GM06990 (cell line): ENCODE results near the gene IL18BP.

ENCODE experiments used
- DNase-seq: peaks from one replicate; pipeline ENCODE4 v3.0.0-alpha.2; 2011; ENCODE audit not compliant: insufficient read length; ENCODE audit errors: extremely low read depth
- H3K27me3 ChIP-seq: replicated peaks from 2 replicates; pipeline ENCODE4 v1.6.0; 2011; ENCODE audit warnings: low read length; ENCODE audit not compliant: control insufficient read depth, insufficient read depth
- H3K36me3 ChIP-seq: 2 replicates; pipeline ENCODE4 v1.5.1; 2011; ENCODE audit warnings: low read length; ENCODE audit not compliant: control insufficient read depth, insufficient read depth
- H3K4me3 ChIP-seq: replicated peaks from 2 replicates; pipeline ENCODE4 v1.5.1; 2011; ENCODE audit warnings: low read depth, mild to moderate bottlenecking, control low read depth, low read length
- TF ChIP-seq, protein P1 (sequence below): IDR thresholded peaks from 2 replicates; pipeline ENCODE4 v1.5.1; 2011; ENCODE audit warnings: low read length, control low read depth, mild to moderate bottlenecking, inconsistent platforms; ENCODE audit not compliant: insufficient read depth, poor library complexity, severe bottlenecking

Gene IL18BP

GRCh38 chr11:72039856-72040401 lies 41.2 kb downstream of the IL18BP start:
- TF ChIP-seq, protein P1, sequence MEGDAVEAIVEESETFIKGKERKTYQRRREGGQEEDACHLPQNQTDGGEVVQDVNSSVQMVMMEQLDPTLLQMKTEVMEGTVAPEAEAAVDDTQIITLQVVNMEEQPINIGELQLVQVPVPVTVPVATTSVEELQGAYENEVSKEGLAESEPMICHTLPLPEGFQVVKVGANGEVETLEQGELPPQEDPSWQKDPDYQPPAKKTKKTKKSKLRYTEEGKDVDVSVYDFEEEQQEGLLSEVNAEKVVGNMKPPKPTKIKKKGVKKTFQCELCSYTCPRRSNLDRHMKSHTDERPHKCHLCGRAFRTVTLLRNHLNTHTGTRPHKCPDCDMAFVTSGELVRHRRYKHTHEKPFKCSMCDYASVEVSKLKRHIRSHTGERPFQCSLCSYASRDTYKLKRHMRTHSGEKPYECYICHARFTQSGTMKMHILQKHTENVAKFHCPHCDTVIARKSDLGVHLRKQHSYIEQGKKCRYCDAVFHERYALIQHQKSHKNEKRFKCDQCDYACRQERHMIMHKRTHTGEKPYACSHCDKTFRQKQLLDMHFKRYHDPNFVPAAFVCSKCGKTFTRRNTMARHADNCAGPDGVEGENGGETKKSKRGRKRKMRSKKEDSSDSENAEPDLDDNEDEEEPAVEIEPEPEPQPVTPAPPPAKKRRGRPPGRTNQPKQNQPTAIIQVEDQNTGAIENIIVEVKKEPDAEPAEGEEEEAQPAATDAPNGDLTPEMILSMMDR, result no peak
- H3K27me3 ChIP-seq, result no peaks in the 10 kb centered on the region
- peaks cover 2% of the 10 kb centered on the region; the same call in 1 of the 2 replicates for H3K36me3 ChIP-seq
- H3K4me3 ChIP-seq, result peak overlapping the region; percentile 72
- DNase-seq, result no peak

DNA sequence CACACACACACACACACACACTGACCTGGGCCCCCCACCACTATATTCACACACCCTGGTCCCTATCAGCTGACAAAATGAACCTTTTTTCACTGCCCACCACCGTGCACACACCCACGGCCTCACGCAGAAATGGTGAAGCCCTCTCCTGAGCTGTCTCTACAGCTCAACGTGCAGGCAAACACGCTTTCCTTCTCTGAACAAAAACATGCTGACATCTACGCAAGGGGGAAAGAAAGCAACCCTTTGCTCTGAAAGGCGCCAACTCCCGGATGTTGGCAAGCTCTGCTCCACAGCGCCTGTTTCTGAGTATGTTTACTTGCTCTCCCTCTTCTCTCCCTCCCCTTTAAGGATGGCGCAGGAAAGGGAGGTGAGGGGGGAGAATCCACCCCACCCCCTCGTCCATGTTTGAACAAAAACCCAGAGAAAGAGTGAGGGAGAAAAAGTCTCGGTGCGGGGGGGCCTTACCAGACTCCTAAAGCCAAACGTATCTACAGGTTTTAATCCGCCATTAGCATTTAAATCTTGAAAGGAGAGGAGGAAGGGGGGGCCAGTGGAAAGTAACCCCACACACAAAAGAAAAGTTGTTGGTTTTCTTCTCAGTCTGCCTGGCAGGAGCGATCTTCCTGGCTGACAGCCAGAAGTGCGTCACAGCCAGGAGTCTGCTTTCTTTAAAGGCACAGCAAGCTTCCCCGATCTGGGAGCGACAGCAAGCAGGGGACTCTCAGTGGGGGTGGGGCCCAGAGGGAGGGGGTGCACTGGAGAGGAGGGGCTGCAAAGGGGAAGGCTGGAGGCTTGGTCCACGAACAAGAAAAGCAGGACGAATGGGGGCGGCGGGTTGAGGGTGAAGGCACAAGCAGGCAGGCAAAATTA lies 42.0 kb downstream of the IL18BP start:
- peak; percentile 55 for DNase-seq
- peak overlapping the region; percentile 72 for H3K4me3 ChIP-seq
- H3K27me3 ChIP-seq, result no peaks in the 10 kb centered on the region
- TF ChIP-seq, protein P1, result no peak
- peaks cover 4% of the 10 kb centered on the region for H3K36me3 ChIP-seq

DNA sequence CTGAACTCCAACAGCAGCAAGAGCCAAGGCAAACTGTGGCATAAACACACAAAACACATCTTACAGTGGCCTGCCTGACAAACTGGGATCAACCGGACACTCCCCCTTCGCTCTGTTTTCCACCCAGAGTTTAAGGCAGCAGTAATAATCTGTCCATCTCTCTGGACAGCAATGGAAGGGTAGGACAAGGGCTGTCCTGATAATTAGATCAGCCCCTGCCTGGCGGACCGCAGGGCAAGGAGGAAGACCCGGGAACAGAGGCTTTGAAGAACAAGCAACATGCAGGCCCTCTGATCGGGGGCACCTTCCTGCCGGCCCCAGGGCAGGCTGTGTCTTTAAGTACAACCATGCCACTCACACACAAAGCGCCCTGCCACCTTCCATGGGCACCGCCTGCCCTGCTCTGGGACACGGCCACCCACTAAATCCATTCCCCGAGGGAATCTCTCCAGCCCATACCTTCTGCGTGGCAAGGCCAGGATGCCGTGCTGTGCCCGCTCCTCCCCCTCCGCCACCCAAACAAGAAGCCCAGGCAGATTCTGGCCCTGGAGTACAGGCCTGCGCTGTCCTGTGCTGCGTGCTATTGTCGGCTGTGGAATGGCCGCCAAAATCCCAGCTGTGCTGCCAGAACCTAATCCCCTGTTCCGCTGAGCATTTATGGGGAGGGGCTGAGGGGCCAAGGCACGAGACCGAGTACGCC lies 42.8 kb downstream of the IL18BP start:
- peak; percentile 64 for DNase-seq
- Histone ChIP-seq H3K27me3 (no peaks in the 10 kb centered on the region), H3K36me3 (peaks cover 7% of the 10 kb centered on the region), H3K4me3 (peak overlapping the region; percentile 72)
- TF ChIP-seq, protein P1, result no peak

DNA sequence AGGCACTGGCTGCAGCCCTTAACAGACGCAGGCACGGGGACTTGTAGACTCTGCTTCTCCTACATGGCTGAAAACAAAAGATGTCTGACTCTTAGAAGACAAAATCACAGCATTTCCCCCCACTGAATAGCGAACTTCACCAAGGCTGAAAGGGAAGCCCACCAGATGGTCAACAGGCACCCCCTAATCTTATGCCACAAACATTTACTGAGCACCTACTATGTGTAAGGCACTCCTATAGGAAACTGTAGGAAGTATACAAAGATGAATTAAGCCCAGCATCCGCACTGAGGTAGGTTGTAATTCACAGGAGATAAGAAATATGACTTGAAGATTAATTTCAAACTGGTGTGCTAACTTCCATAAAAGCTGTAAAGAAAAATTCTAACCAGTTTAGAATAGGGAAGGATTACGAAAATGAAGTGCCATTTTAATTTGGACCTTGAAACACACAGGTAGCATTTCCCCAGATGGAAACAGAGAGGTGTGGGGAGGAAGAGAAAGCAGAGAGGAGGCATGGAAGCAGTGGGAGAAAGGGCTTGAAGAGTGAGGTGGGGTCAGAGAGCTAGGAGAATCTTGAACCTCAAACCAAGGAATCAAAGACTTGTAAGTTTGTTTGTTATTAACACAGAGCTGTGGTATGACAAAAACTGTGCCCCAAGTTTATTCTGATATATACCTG lies 43.5 kb downstream of the IL18BP start:
- peak overlapping the region; percentile 72 for H3K4me3 ChIP-seq
- peaks cover 7% of the 10 kb centered on the region for H3K36me3 ChIP-seq
- no peak for DNase-seq
- no peaks in the 10 kb centered on the region for H3K27me3 ChIP-seq
- TF ChIP-seq, protein P1, result no peak

DNA sequence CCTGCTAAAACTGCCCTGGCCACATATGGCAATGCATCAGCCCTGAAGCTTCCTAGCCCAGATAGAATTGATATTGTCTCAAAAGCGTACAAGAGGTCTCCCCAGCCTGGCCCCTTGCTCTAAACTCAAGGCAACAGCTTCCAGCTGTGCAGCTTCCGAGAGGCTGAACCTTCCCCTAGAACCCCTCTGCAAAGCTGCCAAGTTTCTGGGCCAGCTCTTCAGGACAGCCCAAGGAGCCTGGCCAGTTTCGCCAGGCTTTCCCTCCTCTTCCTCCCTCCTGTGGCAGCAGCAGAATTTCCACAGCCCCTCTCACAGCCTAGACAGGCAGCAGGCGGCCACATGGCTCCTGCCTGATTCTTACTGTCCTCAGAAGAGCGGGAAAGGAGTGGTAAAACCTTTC lies 47.1 kb downstream of the IL18BP start:
- TF ChIP-seq, protein P1, result no peak
- peaks cover 9% of the 10 kb centered on the region for H3K36me3 ChIP-seq
- H3K4me3 ChIP-seq, result no peak overlapping the region
- no peaks in the 10 kb centered on the region for H3K27me3 ChIP-seq
- DNase-seq, result no peak
